Measurements from ENCODE around the gene CACNG4. TPM values are rescaled to one million over a fixed set of nuclear protein-coding genes. Genes with fewer than 3 reads are reported as not detected.

Gene CACNG4
- polyA plus RNA-seq, 3 donors, result not detected

- 100% methylated on average over 2 of the region's 4 CpGs for WGBS (ENCODE audit: insufficient coverage)
- Histone ChIP-seq H3K4me1 (ENCODE audit: control insufficient read depth in 1 of 2, insufficient read depth in 2 of 2, low read length in 2 of 2) (no peaks in the 10 kb centered on the region), H4K20me1 (ENCODE audit: insufficient read depth, low read length) (no peaks in the 10 kb centered on the region), H3K9ac (ENCODE audit: insufficient read depth, low read length, poor library complexity, severe bottlenecking) (no peak overlapping the region), H3K79me2 (ENCODE audit: insufficient read depth, low read length) (no peaks in the 10 kb centered on the region), H3K36me3 (replicated peaks in 1 of 2; ENCODE audit: control insufficient read depth in 1 of 2, insufficient read depth in 2 of 2, low read length in 2 of 2) (no peaks in the 10 kb centered on the region), H3K27me3 (ENCODE audit: control insufficient read depth in 2 of 2, insufficient read depth in 2 of 2, low read length in 2 of 2) (no peaks in the 10 kb centered on the region), H3K4me3 (replicated peaks in 1 of 3; ENCODE audit: low read depth in 2 of 3, low read length in 3 of 3) (no peak overlapping the region), H3K4me2 (replicated peaks; ENCODE audit: extremely low read depth, low read length, poor library complexity, severe bottlenecking) (no peak overlapping the region), H2AFZ (ENCODE audit: insufficient read depth, low read depth, low read length, poor library complexity, severe bottlenecking) (no peak overlapping the region), H3K27ac (ENCODE audit: low read depth in 1 of 2, low read length in 2 of 2) (no peak overlapping the region), H3K9me3 (replicated peaks in 1 of 2; ENCODE audit: control insufficient read depth in 1 of 2, insufficient read depth in 1 of 2, low read length in 2 of 2) (no peaks in the 10 kb centered on the region)
- peaks cover 0 to 12% (median 4%) of the 10 kb centered on the region in 7 donors for H3K9me3 Mint-ChIP-seq
- H3K27me3 Mint-ChIP-seq (ENCODE audit: low read depth in 3 of 3), result peaks cover 5 to 10% (median 5%) of the 10 kb centered on the region in 3 donors
- H3K36me3 Mint-ChIP-seq, result no peaks in the 10 kb centered on the region
- H3K4me1 Mint-ChIP-seq, result no peaks in the 10 kb centered on the region
- DNase-seq, result no peak
- intact Hi-C loops (cut with micrococcal nuclease), result no loop called here
- H3K4me3 Mint-ChIP-seq, result no peak overlapping the region
- H3K27ac Mint-ChIP-seq, result no peak overlapping the region
- TF ChIP-seq, protein P1, sequence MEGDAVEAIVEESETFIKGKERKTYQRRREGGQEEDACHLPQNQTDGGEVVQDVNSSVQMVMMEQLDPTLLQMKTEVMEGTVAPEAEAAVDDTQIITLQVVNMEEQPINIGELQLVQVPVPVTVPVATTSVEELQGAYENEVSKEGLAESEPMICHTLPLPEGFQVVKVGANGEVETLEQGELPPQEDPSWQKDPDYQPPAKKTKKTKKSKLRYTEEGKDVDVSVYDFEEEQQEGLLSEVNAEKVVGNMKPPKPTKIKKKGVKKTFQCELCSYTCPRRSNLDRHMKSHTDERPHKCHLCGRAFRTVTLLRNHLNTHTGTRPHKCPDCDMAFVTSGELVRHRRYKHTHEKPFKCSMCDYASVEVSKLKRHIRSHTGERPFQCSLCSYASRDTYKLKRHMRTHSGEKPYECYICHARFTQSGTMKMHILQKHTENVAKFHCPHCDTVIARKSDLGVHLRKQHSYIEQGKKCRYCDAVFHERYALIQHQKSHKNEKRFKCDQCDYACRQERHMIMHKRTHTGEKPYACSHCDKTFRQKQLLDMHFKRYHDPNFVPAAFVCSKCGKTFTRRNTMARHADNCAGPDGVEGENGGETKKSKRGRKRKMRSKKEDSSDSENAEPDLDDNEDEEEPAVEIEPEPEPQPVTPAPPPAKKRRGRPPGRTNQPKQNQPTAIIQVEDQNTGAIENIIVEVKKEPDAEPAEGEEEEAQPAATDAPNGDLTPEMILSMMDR (IDR thresholded peaks at IDR 0.05), result no peak
Measured at GRCh38 chr17:66920950-66921349, 43.6 kb upstream of the CACNG4 start.

- H2AFZ ChIP-seq (ENCODE audit: insufficient read depth, low read depth, low read length, poor library complexity, severe bottlenecking), result no peak overlapping the region
- no peak overlapping the region for H3K4me3 Mint-ChIP-seq
- TF ChIP-seq, protein P1 (IDR thresholded peaks at IDR 0.05), result no peak
- H3K4me2 ChIP-seq (replicated peaks; ENCODE audit: extremely low read depth, low read length, poor library complexity, severe bottlenecking), result no peak overlapping the region
- no peaks in the 10 kb centered on the region for H3K4me1 ChIP-seq (ENCODE audit: control insufficient read depth in 1 of 2, insufficient read depth in 2 of 2, low read length in 2 of 2)
- H3K27me3 ChIP-seq (ENCODE audit: control insufficient read depth in 2 of 2, insufficient read depth in 2 of 2, low read length in 2 of 2), result peaks cover 0 to 2% of the 10 kb centered on the region in 2 donors
- peaks cover 5 to 7% (median 5%) of the 10 kb centered on the region in 3 donors for H3K27me3 Mint-ChIP-seq (ENCODE audit: low read depth in 3 of 3)
- no peak overlapping the region for H3K4me3 ChIP-seq (replicated peaks in 1 of 3; ENCODE audit: low read depth in 2 of 3, low read length in 3 of 3)
- no peak for DNase-seq
- intact Hi-C loops (cut with micrococcal nuclease), result no loop called here
- WGBS (ENCODE audit: insufficient coverage), result 100% methylated on average over 1 of the region's 1 CpG
- no peak overlapping the region for H3K27ac ChIP-seq (ENCODE audit: low read depth in 1 of 2, low read length in 2 of 2)
- H3K36me3 Mint-ChIP-seq, result no peaks in the 10 kb centered on the region
- peaks cover 0 to 12% (median 8%) of the 10 kb centered on the region in 7 donors for H3K9me3 Mint-ChIP-seq
- H3K9ac ChIP-seq (ENCODE audit: insufficient read depth, low read length, poor library complexity, severe bottlenecking), result no peak overlapping the region
- H3K9me3 ChIP-seq (replicated peaks in 1 of 2; ENCODE audit: control insufficient read depth in 1 of 2, insufficient read depth in 1 of 2, low read length in 2 of 2), result no peaks in the 10 kb centered on the region
- no peaks in the 10 kb centered on the region for H3K79me2 ChIP-seq (ENCODE audit: insufficient read depth, low read length)
- H4K20me1 ChIP-seq (ENCODE audit: insufficient read depth, low read length), result no peaks in the 10 kb centered on the region
- H3K4me1 Mint-ChIP-seq, result no peaks in the 10 kb centered on the region
- no peaks in the 10 kb centered on the region for H3K36me3 ChIP-seq (replicated peaks in 1 of 2; ENCODE audit: control insufficient read depth in 1 of 2, insufficient read depth in 2 of 2, low read length in 2 of 2)
- no peak overlapping the region for H3K27ac Mint-ChIP-seq
Measured at GRCh38 chr17:66923886-66924285, 40.6 kb upstream of the CACNG4 start.

All from CD14-positive monocyte (primary cell).